Lung (tissue), 12 donors: ENCODE measurements around the gene CLEC10A. TPM values are rescaled to one million over a fixed set of nuclear protein-coding genes. Genes with fewer than 3 reads are reported as not detected.

ENCODE experiments used
- ATAC-seq: fragments of 200-7000 bp; cut with Tn5 transposase; one replicate; pipeline ENCODE4 v1.9.1; 2020; ENCODE audit warnings: moderate number of reproducible peaks; ENCODE audit not compliant: insufficient read depth, low FRiP score
- DNase-seq, 3 donors: peaks; one replicate each; pipeline ENCODE4 v3.0.0-alpha.2; 2013 to 2017
- H3K27ac ChIP-seq, 2 donors: one replicate each; pipeline ENCODE4 v1.5.1; 2013; ENCODE audit warnings: mild to moderate bottlenecking in 2 of 2, moderate library complexity in 2 of 2, control low read depth in 1 of 2, inconsistent platforms in 1 of 2, low read depth in 1 of 2, low read length in 1 of 2
- H3K27me3 ChIP-seq, 3 donors: one replicate each; pipeline ENCODE4 v1.5.1; 2013; ENCODE audit warnings: low read length in 2 of 3; ENCODE audit not compliant: control insufficient read depth in 3 of 3, insufficient read depth in 3 of 3
- H3K36me3 ChIP-seq, 4 donors: one replicate each; pipeline ENCODE4 v1.5.1; 2013; ENCODE audit warnings: low read length in 4 of 4, mild to moderate bottlenecking in 1 of 4, moderate library complexity in 1 of 4; ENCODE audit not compliant: control insufficient read depth in 4 of 4, insufficient read depth in 4 of 4
- H3K4me1 ChIP-seq, 5 donors: one replicate each; pipeline ENCODE4 v1.5.1; 2013; ENCODE audit warnings: low read length in 5 of 5, mild to moderate bottlenecking in 2 of 5, moderate library complexity in 1 of 5; ENCODE audit not compliant: control insufficient read depth in 5 of 5, insufficient read depth in 5 of 5
- H3K4me3 ChIP-seq: one replicate; pipeline ENCODE4 v1.5.1; 2013; ENCODE audit warnings: mild to moderate bottlenecking, control low read depth, moderate library complexity
- H3K9ac ChIP-seq, 2 donors: one replicate each; pipeline ENCODE4 v1.5.1; 2013; ENCODE audit warnings: low read length in 2 of 2, control low read depth in 1 of 2; ENCODE audit not compliant: insufficient read depth in 1 of 2
- H3K9me3 ChIP-seq, 4 donors: one replicate each; pipeline ENCODE4 v1.5.1; 2013; ENCODE audit warnings: low read length in 3 of 4, mild to moderate bottlenecking in 1 of 4, moderate library complexity in 1 of 4; ENCODE audit not compliant: control insufficient read depth in 4 of 4, insufficient read depth in 3 of 4
- WGBS, 2 donors: extraction: QIAGEN DNeasy Blood & Tissue Kit; methylation state at CpG; one replicate each; pipeline ENCODE4 v1.1.7; 2013; 5-methylcytosine and 5-hydroxymethylcytosine counted together
- polyA plus RNA-seq, 2 donors: library from polyadenylated mRNA; stranded (reverse); fragments of 200-250 nt; gene quantifications; one replicate each; pipeline ENCODE4 v1.2.1, GENCODE V29; 2013
- total RNA-seq, 2 donors: library from RNA; depleted of rRNA in 1 of 2; stranded (reverse); fragments of >200 nt in 1 of 2; gene quantifications; one replicate each; pipeline ENCODE4 v1.2.1, GENCODE V29; 2014 to 2021
- TF ChIP-seq, protein P1 (sequence below): IDR thresholded peaks from 2 replicates; pipeline ENCODE4 v1.5.1; 2012; ENCODE audit warnings: mild to moderate bottlenecking; ENCODE audit errors: control extremely low read depth, extremely low read depth
- donor health status: control.
- donor health status: control.
- donor health status: Bipolar disorder and iron deficiency.
- donor health status: healthy.
- donor health status: DM: yes; HTN: yes; CAD: no.

CLEC10A gene
- total and polyA plus RNA-seq, 4 donors: 3.7 to 18.4 (median 9.0) TPM

GRCh38 chr17:7063518-7064094 lies 16.4 kb downstream of the CLEC10A start:
- peaks cover 0 to 6% (median 3%) of the 10 kb centered on the region in 3 donors for H3K27me3 ChIP-seq
- no peak for ATAC-seq
- no peak for DNase-seq

DNA sequence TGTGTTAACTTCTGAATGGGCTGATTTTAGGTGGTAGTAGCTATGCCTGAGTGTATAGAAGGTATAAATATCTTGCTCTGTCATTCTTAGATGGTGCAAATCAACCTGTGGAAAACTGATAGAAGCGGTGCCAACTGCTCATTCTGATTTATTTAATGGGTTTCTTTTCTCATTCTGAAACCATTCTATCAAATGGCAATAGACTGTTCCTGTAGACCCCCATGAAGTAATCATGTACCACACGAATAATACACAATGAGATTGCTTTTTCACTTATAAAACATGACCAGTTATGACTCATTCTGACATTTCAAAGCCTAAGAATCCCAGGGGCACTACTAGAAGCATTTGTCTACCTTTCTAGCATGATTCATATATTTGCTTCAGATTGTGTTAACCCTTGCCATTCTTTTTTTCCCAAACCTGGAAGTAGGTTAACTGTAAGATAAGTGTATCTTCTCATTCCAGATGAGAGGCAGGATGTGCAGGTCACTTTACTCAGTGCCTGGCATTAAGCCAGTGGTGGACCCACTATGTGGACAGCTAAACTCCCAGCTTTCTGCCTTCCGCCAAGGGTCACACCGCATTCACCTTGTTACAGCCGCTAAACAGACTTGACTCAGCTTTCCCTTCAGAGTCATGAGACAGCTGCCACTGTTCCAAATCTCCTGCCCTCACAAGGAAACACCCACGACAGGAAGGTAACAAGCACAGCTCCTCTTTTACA lies 19.7 kb downstream of the CLEC10A start:
- H3K4me3 ChIP-seq: no peak overlapping the region
- H3K27ac ChIP-seq: no peak overlapping the region
- TF ChIP-seq, protein P1, sequence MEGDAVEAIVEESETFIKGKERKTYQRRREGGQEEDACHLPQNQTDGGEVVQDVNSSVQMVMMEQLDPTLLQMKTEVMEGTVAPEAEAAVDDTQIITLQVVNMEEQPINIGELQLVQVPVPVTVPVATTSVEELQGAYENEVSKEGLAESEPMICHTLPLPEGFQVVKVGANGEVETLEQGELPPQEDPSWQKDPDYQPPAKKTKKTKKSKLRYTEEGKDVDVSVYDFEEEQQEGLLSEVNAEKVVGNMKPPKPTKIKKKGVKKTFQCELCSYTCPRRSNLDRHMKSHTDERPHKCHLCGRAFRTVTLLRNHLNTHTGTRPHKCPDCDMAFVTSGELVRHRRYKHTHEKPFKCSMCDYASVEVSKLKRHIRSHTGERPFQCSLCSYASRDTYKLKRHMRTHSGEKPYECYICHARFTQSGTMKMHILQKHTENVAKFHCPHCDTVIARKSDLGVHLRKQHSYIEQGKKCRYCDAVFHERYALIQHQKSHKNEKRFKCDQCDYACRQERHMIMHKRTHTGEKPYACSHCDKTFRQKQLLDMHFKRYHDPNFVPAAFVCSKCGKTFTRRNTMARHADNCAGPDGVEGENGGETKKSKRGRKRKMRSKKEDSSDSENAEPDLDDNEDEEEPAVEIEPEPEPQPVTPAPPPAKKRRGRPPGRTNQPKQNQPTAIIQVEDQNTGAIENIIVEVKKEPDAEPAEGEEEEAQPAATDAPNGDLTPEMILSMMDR: no peak
- H3K36me3 ChIP-seq: no peaks in the 10 kb centered on the region
- H3K27me3 ChIP-seq: peaks cover 0 to 6% (median 3%) of the 10 kb centered on the region in 3 donors
- no peak overlapping the region for H3K9ac ChIP-seq
- no peaks in the 10 kb centered on the region for H3K9me3 ChIP-seq
- DNase-seq (no peak), ATAC-seq (no peak)
- 49 to 55% methylated on average over 6 of the region's 6 CpGs for WGBS, 2 donors
- H3K4me1 ChIP-seq: no peaks in the 10 kb centered on the region

More at GRCh38 chr17:7063518-7064094, 16.4 kb downstream of the CLEC10A start:
- H3K4me1 ChIP-seq: no peaks in the 10 kb centered on the region
- WGBS, 2 donors: 73 to 84% methylated on average over 6 of the region's 6 CpGs
- H3K9ac ChIP-seq: no peak overlapping the region
- H3K27ac ChIP-seq: no peak overlapping the region
- no peak overlapping the region for H3K4me3 ChIP-seq
- H3K36me3 ChIP-seq: no peaks in the 10 kb centered on the region
- TF ChIP-seq, protein P1: no peak
- peaks cover 0 to 4% (median 1%) of the 10 kb centered on the region in 4 donors for H3K9me3 ChIP-seq

DNA sequence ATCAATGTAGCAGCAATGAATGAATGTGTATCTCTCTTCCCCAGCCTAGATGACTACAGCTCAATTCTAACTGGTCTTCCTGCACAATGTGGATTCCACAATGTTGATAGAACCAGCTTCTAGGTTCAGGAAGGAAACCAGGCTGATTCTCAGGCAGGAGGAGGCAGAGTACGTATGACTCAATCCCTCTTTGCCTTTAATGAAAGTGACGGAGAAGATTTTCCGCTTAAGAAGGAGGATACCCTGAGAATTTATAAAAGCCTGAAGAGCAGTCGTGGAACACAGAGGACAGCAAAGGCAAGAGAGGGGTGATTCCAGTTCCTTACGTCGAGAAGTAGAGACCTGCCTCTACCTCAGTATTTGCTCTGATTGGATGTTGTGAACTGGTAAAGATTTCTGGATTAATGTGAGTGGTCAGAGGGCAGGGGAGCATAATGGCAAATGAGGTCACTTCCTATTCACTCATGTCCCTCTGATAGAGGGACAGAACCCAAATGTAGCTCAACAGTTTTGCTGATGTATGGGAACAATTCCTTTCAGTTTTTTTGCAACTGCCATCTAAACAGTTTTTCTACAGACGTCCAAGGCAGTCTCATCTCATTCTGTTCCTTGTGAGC lies 21.1 kb downstream of the CLEC10A start:
- WGBS, 2 donors: 67 to 76% methylated on average over 7 of the region's 7 CpGs
- no peaks in the 10 kb centered on the region for H3K4me1 ChIP-seq
- H3K36me3 ChIP-seq: no peaks in the 10 kb centered on the region
- H3K4me3 ChIP-seq: no peak overlapping the region
- DNase-seq (no peak), ATAC-seq (no peak)
- H3K9ac ChIP-seq: no peak overlapping the region
- peaks cover 0 to 6% (median 3%) of the 10 kb centered on the region in 3 donors for H3K27me3 ChIP-seq
- no peaks in the 10 kb centered on the region for H3K9me3 ChIP-seq
- TF ChIP-seq, protein P1: no peak
- H3K27ac ChIP-seq: no peak overlapping the region
